Measurements from ENCODE around the gene LGALS1.

DNA sequence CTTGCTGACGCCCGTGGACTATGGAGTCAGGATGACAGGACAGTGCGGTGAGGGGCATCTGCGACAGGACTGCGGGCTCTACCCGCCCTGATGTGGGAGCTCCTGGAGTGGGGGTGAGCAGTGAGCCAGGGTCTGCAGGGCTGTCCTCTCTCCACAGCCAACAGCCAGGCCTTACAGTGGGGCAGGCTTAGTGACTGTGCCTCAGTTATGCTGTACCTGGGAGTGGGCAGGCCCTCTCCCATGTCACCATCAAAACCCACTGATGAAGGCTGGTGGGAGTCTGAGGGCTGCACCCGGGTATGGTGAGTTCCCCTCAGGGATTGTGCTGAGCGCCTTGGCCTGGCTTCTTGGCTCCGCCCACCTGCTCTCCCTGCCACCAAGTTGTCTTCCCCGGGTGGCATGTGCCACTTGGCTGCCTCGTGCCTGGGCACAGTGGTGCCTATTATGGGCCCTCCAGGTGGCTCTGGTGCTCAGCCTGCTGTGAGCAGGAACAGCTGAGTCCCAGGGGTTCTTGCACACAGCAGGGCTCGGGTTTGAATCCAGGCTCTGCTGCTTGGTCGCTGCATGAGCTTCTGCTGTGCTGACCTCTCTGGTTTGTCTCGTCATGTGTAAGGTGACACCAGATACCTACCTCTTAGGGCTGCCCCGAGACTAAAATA lies 17.3 kb downstream of the LGALS1 start:
- no peak for TF ChIP-seq CTCF (IDR thresholded peaks at IDR 0.05; ENCODE audit: low read length)
- TF ChIP-seq EZH2phosphoT487 (IDR thresholded peaks at IDR 0.05; ENCODE audit: low read length) = no peak

Measured in MM.1S (cell line).